HL-60 (cell line): Measurements from ENCODE around the gene FBXL17.

ENCODE experiments used
- DNase-seq, 2 experiments: peaks; one replicate each; pipeline ENCODE4 v3.0.0-alpha.2; 2010 to 2020; ENCODE audit warnings: low read depth in 1 of 2, low spot score in 1 of 2
- H3K27ac ChIP-seq: fragments of 250-450 bp; sonication (Bioruptor Pico); replicated peaks from 2 replicates; pipeline ENCODE4 v1.5.1; 2020; ENCODE audit warnings: mild to moderate bottlenecking, moderate library complexity
- H3K27me3 ChIP-seq: fragments of 250-450 bp; sonication (Bioruptor Pico); 2 replicates; pipeline ENCODE4 v1.5.1; 2021; ENCODE audit warnings: mild to moderate bottlenecking, moderate library complexity; ENCODE audit not compliant: insufficient read depth, poor library complexity, severe bottlenecking
- H3K4me3 ChIP-seq: replicated peaks from 2 replicates; pipeline ENCODE4 v1.5.1; 2011; ENCODE audit warnings: mild to moderate bottlenecking, control low read depth, low read length; ENCODE audit not compliant: insufficient read depth
- CTCF ChIP-seq: IDR thresholded peaks from one replicate; pipeline ENCODE4 v1.5.1; 2011; ENCODE audit warnings: low read length, control low read depth, inconsistent platforms; ENCODE audit not compliant: insufficient read depth
- GABPA ChIP-seq: IDR thresholded peaks from 2 replicates; pipeline ENCODE4 v1.6.1; 2012; ENCODE audit warnings: low read depth
- POLR2AphosphoS5 ChIP-seq: IDR thresholded peaks from 2 replicates; pipeline ENCODE4 v1.6.1; 2012; ENCODE audit warnings: low read depth
- REST ChIP-seq: IDR thresholded peaks from 2 replicates; pipeline ENCODE4 v1.6.1; 2012; ENCODE audit warnings: low read depth; ENCODE audit not compliant: insufficient replicate concordance
- SPI1 ChIP-seq: IDR thresholded peaks from 2 replicates; pipeline ENCODE4 v1.6.1; 2012; ENCODE audit warnings: low read depth, mild to moderate bottlenecking, borderline replicate concordance

The FBXL17 gene

GRCh38 chr5:108171759-108172158 lies 210.1 kb downstream of the FBXL17 start:
- Histone ChIP-seq H3K27me3 (no peaks in the 10 kb centered on the region), H3K4me3 (no peak overlapping the region), H3K27ac (no peak overlapping the region)
- no peak for DNase-seq
- TF ChIP-seq CTCF (no peak), GABPA (no peak), REST (no peak), SPI1 (no peak), POLR2AphosphoS5 (no peak)

- DNase-seq, result no peak
- TF ChIP-seq GABPA (no peak), CTCF (no peak), POLR2AphosphoS5 (no peak), REST (no peak), SPI1 (no peak)
- H3K4me3 ChIP-seq, result no peak overlapping the region
- H3K27me3 ChIP-seq, result no peaks in the 10 kb centered on the region
- H3K27ac ChIP-seq, result no peak overlapping the region
These were observed 213.0 kb downstream of the FBXL17 start for GRCh38 chr5:108168915-108169314.

GRCh38 chr5:108167174-108167573 lies 214.7 kb downstream of the FBXL17 start:
- Histone ChIP-seq H3K4me3 (no peak overlapping the region), H3K27me3 (no peaks in the 10 kb centered on the region), H3K27ac (no peak overlapping the region)
- DNase-seq, result no peak
- no peak for TF ChIP-seq POLR2AphosphoS5
- no peak for TF ChIP-seq SPI1
- TF ChIP-seq CTCF, result no peak
- no peak for TF ChIP-seq GABPA
- no peak for TF ChIP-seq REST
